ENCODE results near the gene PGS1.

GRCh38 chr17:78357177-78357586 lies 21.3 kb upstream of the PGS1 start:
- TF ChIP-seq, protein P1, sequence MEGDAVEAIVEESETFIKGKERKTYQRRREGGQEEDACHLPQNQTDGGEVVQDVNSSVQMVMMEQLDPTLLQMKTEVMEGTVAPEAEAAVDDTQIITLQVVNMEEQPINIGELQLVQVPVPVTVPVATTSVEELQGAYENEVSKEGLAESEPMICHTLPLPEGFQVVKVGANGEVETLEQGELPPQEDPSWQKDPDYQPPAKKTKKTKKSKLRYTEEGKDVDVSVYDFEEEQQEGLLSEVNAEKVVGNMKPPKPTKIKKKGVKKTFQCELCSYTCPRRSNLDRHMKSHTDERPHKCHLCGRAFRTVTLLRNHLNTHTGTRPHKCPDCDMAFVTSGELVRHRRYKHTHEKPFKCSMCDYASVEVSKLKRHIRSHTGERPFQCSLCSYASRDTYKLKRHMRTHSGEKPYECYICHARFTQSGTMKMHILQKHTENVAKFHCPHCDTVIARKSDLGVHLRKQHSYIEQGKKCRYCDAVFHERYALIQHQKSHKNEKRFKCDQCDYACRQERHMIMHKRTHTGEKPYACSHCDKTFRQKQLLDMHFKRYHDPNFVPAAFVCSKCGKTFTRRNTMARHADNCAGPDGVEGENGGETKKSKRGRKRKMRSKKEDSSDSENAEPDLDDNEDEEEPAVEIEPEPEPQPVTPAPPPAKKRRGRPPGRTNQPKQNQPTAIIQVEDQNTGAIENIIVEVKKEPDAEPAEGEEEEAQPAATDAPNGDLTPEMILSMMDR (IDR thresholded peaks at IDR 0.05; ENCODE audit: low read depth, low read length), result no peak
- TF ChIP-seq POLR2A (IDR thresholded peaks at IDR 0.05; ENCODE audit: extremely low read depth, insufficient read length) (no peak), MAX (IDR thresholded peaks at IDR 0.05; ENCODE audit: low read depth, low read length) (no peak), MYC (IDR thresholded peaks at IDR 0.05; ENCODE audit: low read depth, low read length) (no peak)
